ENCODE results near the gene SSR1. TPM values are rescaled to one million over a fixed set of nuclear protein-coding genes. Genes with fewer than 3 reads are reported as not detected.

SSR1 gene
- total and polyA plus RNA-seq, 2 of the 13 experiments (the other 11 are each of a cell fraction or from before 2014, with no cell fraction given), result 203 to 243 TPM

DNA sequence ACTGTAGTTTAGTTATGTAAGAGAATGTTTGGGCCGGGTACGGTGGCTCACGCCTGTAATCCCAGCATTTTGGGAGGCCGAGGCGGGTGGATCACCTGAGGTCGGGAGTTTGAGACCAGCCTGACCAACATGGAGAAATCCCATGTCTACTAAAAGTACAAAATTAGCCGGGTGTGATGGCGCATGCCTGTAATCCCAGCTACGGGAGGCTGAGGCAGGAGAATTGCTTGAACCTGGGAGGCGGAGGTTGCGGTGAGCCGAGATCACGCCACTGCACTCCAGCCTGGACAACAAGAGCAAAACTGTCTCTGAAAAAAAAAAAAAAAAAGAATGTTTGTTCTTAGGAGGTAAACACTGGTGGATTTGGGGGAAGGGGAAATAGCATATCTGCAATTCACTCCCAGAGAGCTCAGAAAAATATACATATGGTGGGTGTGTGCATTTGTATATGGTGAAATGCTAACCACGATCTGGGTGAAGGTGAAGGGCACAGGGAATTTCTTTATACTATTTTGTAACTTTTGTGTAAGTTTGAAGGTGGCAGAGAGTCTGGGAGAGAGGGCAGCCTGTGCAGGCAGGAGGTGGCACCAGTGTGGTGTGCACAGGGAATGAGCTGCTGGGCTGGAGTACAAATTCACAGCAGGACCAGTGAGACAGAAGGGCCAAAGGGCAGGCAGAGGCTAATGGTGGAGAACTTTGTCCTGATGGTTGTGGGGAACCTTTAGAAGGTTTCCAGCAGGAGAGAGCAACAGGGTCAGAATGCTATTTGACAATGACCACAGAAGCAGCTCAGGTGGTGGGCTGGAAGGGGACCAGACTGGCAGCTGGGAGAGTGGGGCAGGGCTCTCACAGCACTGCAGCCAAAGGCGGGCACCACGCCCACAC, 42.4 kb downstream of the SSR1 start (continued):
- TF ChIP-seq STAG1 (CRISPR knock-in tag; IDR thresholded peaks at IDR 0.05) (peak; percentile 64), ZSCAN31 (CRISPR knock-in tag; IDR thresholded peaks at IDR 0.05; ENCODE audit: low read depth) (peak; percentile 56), ZNF121 (CRISPR knock-in tag; IDR thresholded peaks at IDR 0.05) (peak; percentile 74; the same call in 1 of the 2 replicates), NFE2L2 (IDR thresholded peaks at IDR 0.05; ENCODE audit: low read length) (no peak), PHF5A (CRISPR knock-in tag; IDR thresholded peaks at IDR 0.05; ENCODE audit: low read depth, unreplicated experiment) (no peak), ZNF3 (CRISPR knock-in tag; IDR thresholded peaks at IDR 0.05) (no peak), ZNF451 (CRISPR knock-in tag; IDR thresholded peaks at IDR 0.05) (no peak; the same call in 1 of the 2 replicates), ZSCAN25 (CRISPR knock-in tag; IDR thresholded peaks at IDR 0.05) (0 out of 2 replicates have a peak, but pooled peaks have one; percentile 32), SCMH1 (CRISPR knock-in tag; IDR thresholded peaks at IDR 0.05; ENCODE audit: borderline replicate concordance) (no peak)
- TF ChIP-seq, protein P1, sequence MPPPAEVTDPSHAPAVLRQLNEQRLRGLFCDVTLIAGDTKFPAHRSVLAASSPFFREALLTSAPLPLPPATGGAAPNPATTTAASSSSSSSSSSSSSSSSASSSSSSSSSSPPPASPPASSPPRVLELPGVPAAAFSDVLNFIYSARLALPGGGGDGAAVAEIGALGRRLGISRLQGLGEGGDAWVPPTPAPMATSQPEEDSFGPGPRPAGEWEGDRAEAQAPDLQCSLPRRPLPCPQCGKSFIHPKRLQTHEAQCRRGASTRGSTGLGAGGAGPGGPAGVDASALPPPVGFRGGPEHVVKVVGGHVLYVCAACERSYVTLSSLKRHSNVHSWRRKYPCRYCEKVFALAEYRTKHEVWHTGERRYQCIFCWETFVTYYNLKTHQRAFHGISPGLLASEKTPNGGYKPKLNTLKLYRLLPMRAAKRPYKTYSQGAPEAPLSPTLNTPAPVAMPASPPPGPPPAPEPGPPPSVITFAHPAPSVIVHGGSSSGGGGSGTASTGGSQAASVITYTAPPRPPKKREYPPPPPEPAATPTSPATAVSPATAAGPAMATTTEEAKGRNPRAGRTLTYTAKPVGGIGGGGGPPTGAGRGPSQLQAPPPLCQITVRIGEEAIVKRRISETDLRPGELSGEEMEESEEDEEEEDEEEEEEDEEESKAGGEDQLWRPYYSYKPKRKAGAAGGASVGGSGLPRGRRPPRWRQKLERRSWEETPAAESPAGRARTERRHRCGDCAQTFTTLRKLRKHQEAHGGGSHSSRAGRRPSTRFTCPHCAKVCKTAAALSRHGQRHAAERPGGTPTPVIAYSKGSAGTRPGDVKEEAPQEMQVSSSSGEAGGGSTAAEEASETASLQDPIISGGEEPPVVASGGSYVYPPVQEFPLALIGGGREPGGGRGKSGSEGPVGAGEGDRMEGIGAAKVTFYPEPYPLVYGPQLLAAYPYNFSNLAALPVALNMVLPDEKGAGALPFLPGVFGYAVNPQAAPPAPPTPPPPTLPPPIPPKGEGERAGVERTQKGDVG (CRISPR knock-in tag; IDR thresholded peaks at IDR 0.05; ENCODE audit: borderline replicate concordance), result peak; percentile 24; the same call in 1 of the 2 replicates
- TF ChIP-seq, protein P2, sequence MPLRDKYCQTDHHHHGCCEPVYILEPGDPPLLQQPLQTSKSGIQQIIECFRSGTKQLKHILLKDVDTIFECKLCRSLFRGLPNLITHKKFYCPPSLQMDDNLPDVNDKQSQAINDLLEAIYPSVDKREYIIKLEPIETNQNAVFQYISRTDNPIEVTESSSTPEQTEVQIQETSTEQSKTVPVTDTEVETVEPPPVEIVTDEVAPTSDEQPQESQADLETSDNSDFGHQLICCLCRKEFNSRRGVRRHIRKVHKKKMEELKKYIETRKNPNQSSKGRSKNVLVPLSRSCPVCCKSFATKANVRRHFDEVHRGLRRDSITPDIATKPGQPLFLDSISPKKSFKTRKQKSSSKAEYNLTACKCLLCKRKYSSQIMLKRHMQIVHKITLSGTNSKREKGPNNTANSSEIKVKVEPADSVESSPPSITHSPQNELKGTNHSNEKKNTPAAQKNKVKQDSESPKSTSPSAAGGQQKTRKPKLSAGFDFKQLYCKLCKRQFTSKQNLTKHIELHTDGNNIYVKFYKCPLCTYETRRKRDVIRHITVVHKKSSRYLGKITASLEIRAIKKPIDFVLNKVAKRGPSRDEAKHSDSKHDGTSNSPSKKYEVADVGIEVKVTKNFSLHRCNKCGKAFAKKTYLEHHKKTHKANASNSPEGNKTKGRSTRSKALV (CRISPR knock-in tag; IDR thresholded peaks at IDR 0.05), result no peak
- TF ChIP-seq, protein P3, sequence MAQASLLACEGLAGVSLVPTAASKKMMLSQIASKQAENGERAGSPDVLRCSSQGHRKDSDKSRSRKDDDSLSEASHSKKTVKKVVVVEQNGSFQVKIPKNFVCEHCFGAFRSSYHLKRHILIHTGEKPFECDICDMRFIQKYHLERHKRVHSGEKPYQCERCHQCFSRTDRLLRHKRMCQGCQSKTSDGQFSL (CRISPR knock-in tag; IDR thresholded peaks at IDR 0.05), result 0 out of 2 replicates have a peak, but pooled peaks have one; percentile 17
- TF ChIP-seq, protein P4, sequence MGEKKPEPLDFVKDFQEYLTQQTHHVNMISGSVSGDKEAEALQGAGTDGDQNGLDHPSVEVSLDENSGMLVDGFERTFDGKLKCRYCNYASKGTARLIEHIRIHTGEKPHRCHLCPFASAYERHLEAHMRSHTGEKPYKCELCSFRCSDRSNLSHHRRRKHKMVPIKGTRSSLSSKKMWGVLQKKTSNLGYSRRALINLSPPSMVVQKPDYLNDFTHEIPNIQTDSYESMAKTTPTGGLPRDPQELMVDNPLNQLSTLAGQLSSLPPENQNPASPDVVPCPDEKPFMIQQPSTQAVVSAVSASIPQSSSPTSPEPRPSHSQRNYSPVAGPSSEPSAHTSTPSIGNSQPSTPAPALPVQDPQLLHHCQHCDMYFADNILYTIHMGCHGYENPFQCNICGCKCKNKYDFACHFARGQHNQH (CRISPR knock-in tag; IDR thresholded peaks at IDR 0.05), result peak; percentile 44; the same call in 1 of the 2 replicates
- TF ChIP-seq, protein P5, sequence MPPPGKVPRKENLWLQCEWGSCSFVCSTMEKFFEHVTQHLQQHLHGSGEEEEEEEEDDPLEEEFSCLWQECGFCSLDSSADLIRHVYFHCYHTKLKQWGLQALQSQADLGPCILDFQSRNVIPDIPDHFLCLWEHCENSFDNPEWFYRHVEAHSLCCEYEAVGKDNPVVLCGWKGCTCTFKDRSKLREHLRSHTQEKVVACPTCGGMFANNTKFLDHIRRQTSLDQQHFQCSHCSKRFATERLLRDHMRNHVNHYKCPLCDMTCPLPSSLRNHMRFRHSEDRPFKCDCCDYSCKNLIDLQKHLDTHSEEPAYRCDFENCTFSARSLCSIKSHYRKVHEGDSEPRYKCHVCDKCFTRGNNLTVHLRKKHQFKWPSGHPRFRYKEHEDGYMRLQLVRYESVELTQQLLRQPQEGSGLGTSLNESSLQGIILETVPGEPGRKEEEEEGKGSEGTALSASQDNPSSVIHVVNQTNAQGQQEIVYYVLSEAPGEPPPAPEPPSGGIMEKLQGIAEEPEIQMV (CRISPR knock-in tag; IDR thresholded peaks at IDR 0.05; ENCODE audit: low read depth), result 0 out of 2 replicates have a peak, but pooled peaks have one; percentile 29
- TF ChIP-seq, protein P6, sequence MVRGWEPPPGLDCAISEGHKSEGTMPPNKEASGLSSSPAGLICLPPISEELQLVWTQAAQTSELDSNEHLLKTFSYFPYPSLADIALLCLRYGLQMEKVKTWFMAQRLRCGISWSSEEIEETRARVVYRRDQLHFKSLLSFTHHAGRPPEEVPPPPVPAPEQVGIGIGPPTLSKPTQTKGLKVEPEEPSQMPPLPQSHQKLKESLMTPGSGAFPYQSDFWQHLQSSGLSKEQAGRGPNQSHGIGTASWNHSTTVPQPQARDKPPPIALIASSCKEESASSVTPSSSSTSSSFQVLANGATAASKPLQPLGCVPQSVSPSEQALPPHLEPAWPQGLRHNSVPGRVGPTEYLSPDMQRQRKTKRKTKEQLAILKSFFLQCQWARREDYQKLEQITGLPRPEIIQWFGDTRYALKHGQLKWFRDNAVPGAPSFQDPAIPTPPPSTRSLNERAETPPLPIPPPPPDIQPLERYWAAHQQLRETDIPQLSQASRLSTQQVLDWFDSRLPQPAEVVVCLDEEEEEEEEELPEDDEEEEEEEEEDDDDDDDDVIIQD (CRISPR knock-in tag; IDR thresholded peaks at IDR 0.05; ENCODE audit: low read depth), result peak; percentile 81
- TF ChIP-seq, protein P7, sequence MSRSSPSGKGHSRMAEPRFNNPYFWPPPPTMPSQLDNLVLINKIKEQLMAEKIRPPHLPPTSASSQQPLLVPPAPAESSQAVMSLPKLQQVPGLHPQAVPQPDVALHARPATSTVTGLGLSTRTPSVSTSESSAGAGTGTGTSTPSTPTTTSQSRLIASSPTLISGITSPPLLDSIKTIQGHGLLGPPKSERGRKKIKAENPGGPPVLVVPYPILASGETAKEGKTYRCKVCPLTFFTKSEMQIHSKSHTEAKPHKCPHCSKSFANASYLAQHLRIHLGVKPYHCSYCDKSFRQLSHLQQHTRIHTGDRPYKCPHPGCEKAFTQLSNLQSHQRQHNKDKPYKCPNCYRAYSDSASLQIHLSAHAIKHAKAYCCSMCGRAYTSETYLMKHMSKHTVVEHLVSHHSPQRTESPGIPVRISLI (CRISPR knock-in tag; IDR thresholded peaks at IDR 0.05; ENCODE audit: borderline replicate concordance), result peak; percentile 93
